SK-N-SH (cell line): ENCODE data around the gene MT2A. TPM values are rescaled to one million over a fixed set of nuclear protein-coding genes. Genes with fewer than 3 reads are reported as not detected.
"Not testable (repeated sequence)": the region's sequence is repeated elsewhere in the genome, so short reads cannot be mapped to it uniquely, and the experiment has no call there.

Experiments
- CTCF ChIA-PET: fragments of 300-600, 350-600 bp; formaldehyde crosslinking; extraction: SDS; loops from one replicate; lab custom pipeline; 2021; lab: Yijun Ruan, JAX
- POLR2A ChIA-PET: fragments of 350-600 bp; sonication (Branson Sonifier 250); formaldehyde crosslinking; extraction: SDS; loops from one replicate; lab custom pipeline; 2020; ENCODE audit warnings: antibody characterized with exemption, inconsistent platforms; lab: Yijun Ruan, JAX
- DNase-seq: peaks from one replicate; pipeline ENCODE4 v3.0.0; 2012
- H2AFZ ChIP-seq: fragments of 200-600 bp; sonication (generic); 2 replicates; pipeline ENCODE4 v1.8.1; 2016; ENCODE audit warnings: antibody characterized with exemption, mild to moderate bottlenecking, low read depth
- H3F3A ChIP-seq: fragments of 200-600 bp; sonication (generic); replicated peaks from 2 replicates; pipeline ENCODE3; 2016; ENCODE audit warnings: antibody characterized with exemption, mild to moderate bottlenecking; ENCODE audit not compliant: insufficient read depth
- H3K27ac ChIP-seq, 2 experiments: fragments of 200-500 bp in 1 of 2; fragments of 200-600 bp in 1 of 2; sonication (Bioruptor generic) in 1 of 2; sonication (generic), shearing (Covaris generic) in 1 of 2; 2 replicates each; pipeline versions ENCODE4 v1.5.1 to v1.6.1; 2014 to 2016; ENCODE audit warnings: low read depth in 2 of 2, inconsistent platforms in 1 of 2, low read length in 1 of 2, mild to moderate bottlenecking in 1 of 2, mixed read lengths in 1 of 2
- H3K27me3 ChIP-seq: fragments of 200-600 bp; sonication (generic), shearing (Covaris generic); 2 replicates; pipeline ENCODE4 v1.6.1; 2016; ENCODE audit warnings: mixed run types; ENCODE audit not compliant: insufficient read depth
- H3K36me3 ChIP-seq, 2 experiments: fragments of 200-500 bp in 1 of 2; fragments of 200-600 bp in 1 of 2; sonication (Bioruptor generic) in 1 of 2; sonication (generic) in 1 of 2; replicated peaks in 1 of 2; 2 replicates each; pipeline versions ENCODE3 to v1.5.1; 2014 to 2016; ENCODE audit warnings: low read length in 1 of 2, mild to moderate bottlenecking in 1 of 2; ENCODE audit not compliant: insufficient read depth in 2 of 2, control insufficient read depth in 1 of 2
- H3K4me1 ChIP-seq, 2 experiments: fragments of 200-500 bp in 1 of 2; fragments of 200-600 bp in 1 of 2; sonication (Bioruptor generic) in 1 of 2; sonication (generic), shearing (Covaris generic) in 1 of 2; 2 replicates each; pipeline versions ENCODE4 v1.5.1 to v1.6.1; 2014 to 2016; ENCODE audit warnings: low read depth in 1 of 2, low read length in 1 of 2, mixed run types in 1 of 2; ENCODE audit not compliant: insufficient read depth in 2 of 2, control insufficient read depth in 1 of 2
- H3K4me2 ChIP-seq: fragments of 200-600 bp; sonication (generic), shearing (Covaris generic); 2 replicates; pipeline ENCODE4 v1.6.1; 2017; ENCODE audit warnings: mixed run types
- H3K4me3 ChIP-seq, 2 experiments: fragments of 200-500 bp in 1 of 2; fragments of 200-600 bp in 1 of 2; sonication (Bioruptor generic) in 1 of 2; sonication (generic), shearing (Covaris generic) in 1 of 2; 2 replicates each; pipeline versions ENCODE4 v1.5.1 to v1.8.1; 2014 to 2016; ENCODE audit warnings: low read depth in 2 of 2, inconsistent platforms in 1 of 2, low read length in 1 of 2, mild to moderate bottlenecking in 1 of 2, mixed read lengths in 1 of 2, moderate library complexity in 1 of 2
- H3K79me2 ChIP-seq: fragments of 200-600 bp; sonication (generic); 2 replicates; pipeline ENCODE4 v1.8.1; 2017; ENCODE audit warnings: mild to moderate bottlenecking; ENCODE audit not compliant: insufficient read depth
- H3K9ac ChIP-seq: fragments of 200-600 bp; sonication (generic); 2 replicates; pipeline ENCODE4 v1.6.1; 2017; ENCODE audit warnings: mixed run types
- H3K9me2 ChIP-seq: fragments of 200-600 bp; sonication (generic); 2 replicates; pipeline ENCODE4 v1.6.1; 2017; ENCODE audit warnings: mixed run types
- H3K9me3 ChIP-seq: fragments of 200-600 bp; sonication (generic); 2 replicates; pipeline ENCODE4 v1.6.1; 2017; ENCODE audit warnings: mixed run types, mild to moderate bottlenecking, moderate library complexity
- H4K20me1 ChIP-seq: fragments of 200-600 bp; sonication (generic); 2 replicates; pipeline ENCODE4 v1.6.1; 2017; ENCODE audit warnings: mild to moderate bottlenecking, mixed run types; ENCODE audit not compliant: insufficient read depth
- ELF1 ChIP-seq: IDR thresholded peaks from 2 replicates; pipeline ENCODE4 v1.4.0; 2012
- EP300 ChIP-seq, 2 experiments: IDR thresholded peaks; 2 replicates each; pipeline versions ENCODE4 v1.4.0 to v1.6.1; 2012; ENCODE audit warnings: borderline replicate concordance in 1 of 2, low read depth in 1 of 2, low read length in 1 of 2
- EZH2phosphoT487 ChIP-seq: fragments of 200-600 bp; sonication (generic); IDR thresholded peaks from 2 replicates; pipeline ENCODE4 v1.6.1; 2017; ENCODE audit warnings: low read depth, mixed run types, mild to moderate bottlenecking, antibody characterized with exemption, moderate library complexity, borderline replicate concordance
- FOSL2 ChIP-seq: IDR thresholded peaks from 2 replicates; pipeline ENCODE4 v1.4.0; 2012; ENCODE audit warnings: low read depth, mild to moderate bottlenecking, moderate library complexity, borderline replicate concordance
- FOXJ3 ChIP-seq: sonication (generic); formaldehyde crosslinking; IDR thresholded peaks from 2 replicates; pipeline ENCODE4 v1.5.1; 2020; ENCODE audit warnings: mild to moderate bottlenecking, missing genetic modification reagents
- GATA2 ChIP-seq: sonication (generic); formaldehyde crosslinking; IDR thresholded peaks from 2 replicates; pipeline ENCODE4 v1.5.0; 2020; ENCODE audit warnings: mild to moderate bottlenecking, missing genetic modification reagents
- MAX ChIP-seq: IDR thresholded peaks from 2 replicates; pipeline ENCODE4 v1.4.0; 2012; ENCODE audit warnings: low read depth
- MEF2A ChIP-seq: IDR thresholded peaks from 2 replicates; pipeline ENCODE4 v1.4.0; 2012; ENCODE audit warnings: low read depth, borderline replicate concordance
- NFIC ChIP-seq: IDR thresholded peaks from 2 replicates; pipeline ENCODE4 v1.4.0; 2012; ENCODE audit warnings: borderline replicate concordance
- NRF1 ChIP-seq: IDR thresholded peaks from 2 replicates; pipeline ENCODE4 v1.6.1; 2012; ENCODE audit warnings: low read depth, mild to moderate bottlenecking, low read length
- POLR2AphosphoS5 ChIP-seq: IDR thresholded peaks from 2 replicates; pipeline ENCODE4 v1.6.1; 2012; ENCODE audit warnings: low read depth, low read length
- RAD21 ChIP-seq: IDR thresholded peaks from 2 replicates; pipeline ENCODE4 v1.6.1; 2012; ENCODE audit warnings: mild to moderate bottlenecking, low read length
- RCOR1 ChIP-seq: fragments of 150-350 bp; IDR thresholded peaks from 2 replicates; pipeline ENCODE4 v1.6.1; 2017; ENCODE audit warnings: antibody characterized with exemption, low read length
- RXRA ChIP-seq: IDR thresholded peaks from 2 replicates; pipeline ENCODE4 v1.4.0; 2012; ENCODE audit warnings: low read depth, mild to moderate bottlenecking, borderline replicate concordance
- SMC3 ChIP-seq: IDR thresholded peaks from 2 replicates; pipeline ENCODE4 v1.6.1; 2012; ENCODE audit warnings: low read depth, low read length, improper control_type of control experiment
- TCF12 ChIP-seq: IDR thresholded peaks from 2 replicates; pipeline ENCODE4 v1.4.0; 2012
- TEAD4 ChIP-seq: IDR thresholded peaks from 2 replicates; pipeline ENCODE4 v1.4.0; 2012; ENCODE audit warnings: mild to moderate bottlenecking, borderline replicate concordance; ENCODE audit not compliant: insufficient read depth
- USF1 ChIP-seq: IDR thresholded peaks from 2 replicates; pipeline ENCODE4 v1.4.0; 2012; ENCODE audit warnings: low read depth, borderline replicate concordance
- USF2 ChIP-seq: fragments of 150-350 bp; IDR thresholded peaks from 2 replicates; pipeline ENCODE4 v1.6.1; 2017; ENCODE audit warnings: antibody characterized with exemption, low read length, low read depth, borderline replicate concordance
- YY1 ChIP-seq: IDR thresholded peaks from 2 replicates; pipeline ENCODE4 v1.4.0; 2012; ENCODE audit warnings: low read depth, mild to moderate bottlenecking
- ZBTB33 ChIP-seq: IDR thresholded peaks from 2 replicates; pipeline ENCODE4 v1.4.0; 2012; ENCODE audit warnings: low read depth, borderline replicate concordance
- WGBS: methylation state at CpG from one replicate; pipeline ENCODE4 v1.1.6; 2017; ENCODE audit warnings: low lambda C conversion rate; 5-methylcytosine and 5-hydroxymethylcytosine counted together
- polyA plus RNA-seq, 3 experiments: library from polyadenylated mRNA; depleted of rRNA; stranded (reverse); fragments of >200 nt; gene quantifications; 2 replicates each; pipeline ENCODE4 v1.2.3, GENCODE V29; 2012

The MT2A gene
- polyA plus RNA-seq, 1 of the 3 experiments (the other 2 are of a cell fraction): 133 TPM

GRCh38 chr16:56577300-56577625 is 31.1 kb upstream of the MT2A start (continued):
- TF ChIP-seq ZBTB33 (no peak), EP300 (IDR thresholded peaks at IDR 0.05; ENCODE audit: borderline replicate concordance in 1 of 2, low read depth in 1 of 2, low read length in 1 of 2) (no peak), FOXJ3 (CRISPR knock-in tag) (no peak)

- CTCF ChIA-PET: interaction anchor here (1.0 to 2.1 kb wide), 3 partner anchors 20 to 123 kb away, joined by 3 to 6 read pairs (median 3); no protein-coding TSS in a partner anchor
- H3K4me2 ChIP-seq: no peak overlapping the region
- no peak overlapping the region for H2AFZ ChIP-seq
- H3K9me2 ChIP-seq: no peaks in the 10 kb centered on the region
- no peaks in the 10 kb centered on the region for H3K9me3 ChIP-seq
- POLR2A ChIA-PET: interaction anchor here (0.7 kb wide), 1 partner anchor 101 kb away, joined by 3 read pairs; the partner anchor contains the start of gene MT1X
- H3K36me3 ChIP-seq: no peaks in the 10 kb centered on the region
- no peak overlapping the region for H3K9ac ChIP-seq
- no peaks in the 10 kb centered on the region for H4K20me1 ChIP-seq
- no peak overlapping the region for H3K27ac ChIP-seq
- H3K4me1 ChIP-seq: no peaks in the 10 kb centered on the region
- no peaks in the 10 kb centered on the region for H3F3A ChIP-seq
- TF ChIP-seq SMC3 (no peak), USF2 (no peak), YY1 (no peak), NRF1 (no peak), MAX (no peak), ZBTB33 (no peak), TEAD4 (no peak), FOSL2 (no peak), TCF12 (no peak), MEF2A (no peak), EZH2phosphoT487 (no peak), RXRA (no peak), FOXJ3 (CRISPR knock-in tag) (no peak), USF1 (no peak), RCOR1 (no peak), ELF1 (no peak), POLR2AphosphoS5 (no peak), RAD21 (no peak), NFIC (no peak), GATA2 (CRISPR knock-in tag) (no peak)
- H3K79me2 ChIP-seq: no peaks in the 10 kb centered on the region
- 83% methylated on average over 6 of the region's 6 CpGs for WGBS
- no peak for DNase-seq
- no peak overlapping the region for H3K4me3 ChIP-seq
- H3K27me3 ChIP-seq: no peaks in the 10 kb centered on the region
Measured at GRCh38 chr16:56580391-56581048, 27.9 kb upstream of the MT2A start.

GRCh38 chr16:56582911-56583310 is 25.5 kb upstream of the MT2A start:
- H3K9me3 ChIP-seq, H3K9ac ChIP-seq, H3K9me2 ChIP-seq, H3F3A ChIP-seq, H2AFZ ChIP-seq, H3K27me3 ChIP-seq, H4K20me1 ChIP-seq, H3K79me2 ChIP-seq, H3K4me1 ChIP-seq, DNase-seq, H3K4me3 ChIP-seq, H3K4me2 ChIP-seq, H3K27ac ChIP-seq, POLR2A ChIA-PET, H3K36me3 ChIP-seq: not testable (repeated sequence)
- CTCF ChIA-PET: interaction anchor here (1.2 to 1.8 kb wide), 2 partner anchors 21 to 119 kb away, joined by 5 to 8 read pairs; no protein-coding TSS in a partner anchor
- 100% methylated on average over 2 of the region's 2 CpGs for WGBS
